Liver (tissue), 3 donors: ENCODE data around the gene NAA16.

ENCODE experiments used
- EGR1 ChIP-seq, 2 donors: IDR thresholded peaks; 2 replicates each; pipeline ENCODE4 v1.6.1; 2016 to 2018; ENCODE audit warnings: antibody characterized with exemption in 2 of 2, low read depth in 2 of 2
- FOXA1 ChIP-seq: IDR thresholded peaks from 2 replicates; pipeline ENCODE4 v1.6.1; 2016; ENCODE audit warnings: antibody characterized with exemption
- FOXA2 ChIP-seq: IDR thresholded peaks from 2 replicates; pipeline ENCODE4 v1.6.1; 2016; ENCODE audit warnings: antibody characterized with exemption
- JUND ChIP-seq, 2 donors: IDR thresholded peaks; 2 replicates each; pipeline ENCODE4 v1.6.1; 2016; ENCODE audit warnings: antibody characterized with exemption in 2 of 2
- RAD21 ChIP-seq, 2 donors: IDR thresholded peaks; 2 replicates each; pipeline ENCODE4 v1.6.1; 2016; ENCODE audit warnings: antibody characterized with exemption in 2 of 2, mild to moderate bottlenecking in 2 of 2
- TAF1 ChIP-seq: conservative IDR thresholded peaks from 2 replicates; pipeline ENCODE4 v1.6.1; 2016; ENCODE audit warnings: antibody characterized with exemption, mild to moderate bottlenecking
- YY1 ChIP-seq: IDR thresholded peaks from 2 replicates; pipeline ENCODE4 v1.6.1; 2016; ENCODE audit warnings: antibody characterized with exemption, mild to moderate bottlenecking
- TF ChIP-seq, protein P1 (sequence below): IDR thresholded peaks from 2 replicates; pipeline ENCODE4 v1.6.1; 2016; ENCODE audit warnings: antibody characterized with exemption, mild to moderate bottlenecking
- TF ChIP-seq, protein P2 (sequence below): fragments of 150-350 bp; IDR thresholded peaks from 2 replicates; pipeline ENCODE4 v1.5.1; 2017; ENCODE audit warnings: improper control_type of control experiment, low read depth, low read length; ENCODE audit not compliant: missing input control
- TF ChIP-seq, protein P3 (sequence below): IDR thresholded peaks from 2 replicates; pipeline ENCODE4 v1.6.1; 2016; ENCODE audit warnings: antibody characterized with exemption
- TF ChIP-seq, protein P4 (sequence below): IDR thresholded peaks from 2 replicates; pipeline ENCODE4 v1.6.1; 2016; ENCODE audit warnings: antibody characterized with exemption
- TF ChIP-seq, protein P5 (sequence below): IDR thresholded peaks from 2 replicates; pipeline ENCODE4 v1.6.1; 2016; ENCODE audit warnings: antibody characterized with exemption
- donor health status: healthy.
- donor health status: healthy.

DNA sequence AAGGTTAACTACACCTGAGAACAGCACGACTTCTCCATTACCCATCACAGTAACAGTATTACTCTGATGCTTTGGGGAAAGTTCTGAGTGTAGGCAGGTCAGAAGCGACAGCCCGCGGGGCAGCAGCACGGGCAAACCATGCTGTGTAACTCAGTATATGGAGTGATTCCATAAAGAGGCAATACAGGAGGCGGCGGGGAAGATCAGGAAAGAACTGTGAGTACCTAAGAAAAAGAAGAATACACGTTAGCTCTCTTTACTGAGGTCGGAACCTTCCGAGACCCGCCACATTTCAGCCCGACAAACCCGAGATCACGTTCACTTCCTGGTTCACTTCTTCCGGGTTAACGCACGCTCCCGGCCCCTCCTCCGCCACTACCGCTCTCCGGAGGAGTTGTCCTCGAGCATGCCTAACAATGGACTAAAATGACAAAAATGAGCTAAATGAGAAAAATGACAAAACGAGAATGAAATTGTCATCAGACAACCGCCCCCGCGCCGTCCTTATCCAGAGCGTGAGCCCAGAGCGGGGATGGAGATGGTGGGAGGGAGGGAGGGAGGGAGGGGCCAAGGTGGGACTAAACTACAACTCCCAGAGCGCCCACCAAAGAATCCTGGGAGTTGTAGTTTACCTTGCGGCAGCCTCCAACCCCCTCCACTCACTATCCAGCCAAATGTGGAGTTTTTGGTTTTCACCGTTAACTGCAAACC is 47.7 kb upstream of the NAA16 start, which contains the start of gene MTRF1:
- TF ChIP-seq JUND (IDR thresholded peaks at IDR 0.05), result no peak
- TF ChIP-seq, protein P1, sequence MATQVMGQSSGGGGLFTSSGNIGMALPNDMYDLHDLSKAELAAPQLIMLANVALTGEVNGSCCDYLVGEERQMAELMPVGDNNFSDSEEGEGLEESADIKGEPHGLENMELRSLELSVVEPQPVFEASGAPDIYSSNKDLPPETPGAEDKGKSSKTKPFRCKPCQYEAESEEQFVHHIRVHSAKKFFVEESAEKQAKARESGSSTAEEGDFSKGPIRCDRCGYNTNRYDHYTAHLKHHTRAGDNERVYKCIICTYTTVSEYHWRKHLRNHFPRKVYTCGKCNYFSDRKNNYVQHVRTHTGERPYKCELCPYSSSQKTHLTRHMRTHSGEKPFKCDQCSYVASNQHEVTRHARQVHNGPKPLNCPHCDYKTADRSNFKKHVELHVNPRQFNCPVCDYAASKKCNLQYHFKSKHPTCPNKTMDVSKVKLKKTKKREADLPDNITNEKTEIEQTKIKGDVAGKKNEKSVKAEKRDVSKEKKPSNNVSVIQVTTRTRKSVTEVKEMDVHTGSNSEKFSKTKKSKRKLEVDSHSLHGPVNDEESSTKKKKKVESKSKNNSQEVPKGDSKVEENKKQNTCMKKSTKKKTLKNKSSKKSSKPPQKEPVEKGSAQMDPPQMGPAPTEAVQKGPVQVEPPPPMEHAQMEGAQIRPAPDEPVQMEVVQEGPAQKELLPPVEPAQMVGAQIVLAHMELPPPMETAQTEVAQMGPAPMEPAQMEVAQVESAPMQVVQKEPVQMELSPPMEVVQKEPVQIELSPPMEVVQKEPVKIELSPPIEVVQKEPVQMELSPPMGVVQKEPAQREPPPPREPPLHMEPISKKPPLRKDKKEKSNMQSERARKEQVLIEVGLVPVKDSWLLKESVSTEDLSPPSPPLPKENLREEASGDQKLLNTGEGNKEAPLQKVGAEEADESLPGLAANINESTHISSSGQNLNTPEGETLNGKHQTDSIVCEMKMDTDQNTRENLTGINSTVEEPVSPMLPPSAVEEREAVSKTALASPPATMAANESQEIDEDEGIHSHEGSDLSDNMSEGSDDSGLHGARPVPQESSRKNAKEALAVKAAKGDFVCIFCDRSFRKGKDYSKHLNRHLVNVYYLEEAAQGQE, result no peak
- TF ChIP-seq, protein P2, sequence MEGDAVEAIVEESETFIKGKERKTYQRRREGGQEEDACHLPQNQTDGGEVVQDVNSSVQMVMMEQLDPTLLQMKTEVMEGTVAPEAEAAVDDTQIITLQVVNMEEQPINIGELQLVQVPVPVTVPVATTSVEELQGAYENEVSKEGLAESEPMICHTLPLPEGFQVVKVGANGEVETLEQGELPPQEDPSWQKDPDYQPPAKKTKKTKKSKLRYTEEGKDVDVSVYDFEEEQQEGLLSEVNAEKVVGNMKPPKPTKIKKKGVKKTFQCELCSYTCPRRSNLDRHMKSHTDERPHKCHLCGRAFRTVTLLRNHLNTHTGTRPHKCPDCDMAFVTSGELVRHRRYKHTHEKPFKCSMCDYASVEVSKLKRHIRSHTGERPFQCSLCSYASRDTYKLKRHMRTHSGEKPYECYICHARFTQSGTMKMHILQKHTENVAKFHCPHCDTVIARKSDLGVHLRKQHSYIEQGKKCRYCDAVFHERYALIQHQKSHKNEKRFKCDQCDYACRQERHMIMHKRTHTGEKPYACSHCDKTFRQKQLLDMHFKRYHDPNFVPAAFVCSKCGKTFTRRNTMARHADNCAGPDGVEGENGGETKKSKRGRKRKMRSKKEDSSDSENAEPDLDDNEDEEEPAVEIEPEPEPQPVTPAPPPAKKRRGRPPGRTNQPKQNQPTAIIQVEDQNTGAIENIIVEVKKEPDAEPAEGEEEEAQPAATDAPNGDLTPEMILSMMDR, result no peak
- TF ChIP-seq TAF1, result peak; percentile 61
- TF ChIP-seq, protein P3, sequence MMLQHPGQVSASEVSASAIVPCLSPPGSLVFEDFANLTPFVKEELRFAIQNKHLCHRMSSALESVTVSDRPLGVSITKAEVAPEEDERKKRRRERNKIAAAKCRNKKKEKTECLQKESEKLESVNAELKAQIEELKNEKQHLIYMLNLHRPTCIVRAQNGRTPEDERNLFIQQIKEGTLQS, result no peak
- TF ChIP-seq RAD21 (IDR thresholded peaks at IDR 0.05), result peak; percentile 2 to 4
- TF ChIP-seq, protein P4, sequence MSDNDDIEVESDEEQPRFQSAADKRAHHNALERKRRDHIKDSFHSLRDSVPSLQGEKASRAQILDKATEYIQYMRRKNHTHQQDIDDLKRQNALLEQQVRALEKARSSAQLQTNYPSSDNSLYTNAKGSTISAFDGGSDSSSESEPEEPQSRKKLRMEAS, result no peak
- TF ChIP-seq YY1, result peak; percentile 65
- peak in 1 of 2 donors; percentile 46 for TF ChIP-seq EGR1 (IDR thresholded peaks at IDR 0.05; ENCODE audit: low read depth in 2 of 2)
- TF ChIP-seq FOXA1, result no peak
- TF ChIP-seq, protein P5, sequence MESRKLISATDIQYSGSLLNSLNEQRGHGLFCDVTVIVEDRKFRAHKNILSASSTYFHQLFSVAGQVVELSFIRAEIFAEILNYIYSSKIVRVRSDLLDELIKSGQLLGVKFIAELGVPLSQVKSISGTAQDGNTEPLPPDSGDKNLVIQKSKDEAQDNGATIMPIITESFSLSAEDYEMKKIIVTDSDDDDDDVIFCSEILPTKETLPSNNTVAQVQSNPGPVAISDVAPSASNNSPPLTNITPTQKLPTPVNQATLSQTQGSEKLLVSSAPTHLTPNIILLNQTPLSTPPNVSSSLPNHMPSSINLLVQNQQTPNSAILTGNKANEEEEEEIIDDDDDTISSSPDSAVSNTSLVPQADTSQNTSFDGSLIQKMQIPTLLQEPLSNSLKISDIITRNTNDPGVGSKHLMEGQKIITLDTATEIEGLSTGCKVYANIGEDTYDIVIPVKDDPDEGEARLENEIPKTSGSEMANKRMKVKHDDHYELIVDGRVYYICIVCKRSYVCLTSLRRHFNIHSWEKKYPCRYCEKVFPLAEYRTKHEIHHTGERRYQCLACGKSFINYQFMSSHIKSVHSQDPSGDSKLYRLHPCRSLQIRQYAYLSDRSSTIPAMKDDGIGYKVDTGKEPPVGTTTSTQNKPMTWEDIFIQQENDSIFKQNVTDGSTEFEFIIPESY, result peak; percentile 57
- no peak for TF ChIP-seq FOXA2
